Caki2 (cell line): ENCODE data around the gene ITGBL1. TPM values are rescaled to one million over a fixed set of nuclear protein-coding genes. Genes with fewer than 3 reads are reported as not detected.

ENCODE experiments used
- DNase-seq: peaks from one replicate; pipeline ENCODE4 v3.0.0-alpha.2; 2015; ENCODE audit warnings: low read depth
- in situ Hi-C: cut with HindIII; loops from 2 replicates; pipeline ENCODE4 v1.10.0; 2016; ENCODE audit warnings: low sequenced_read_pairs, low pct_unique_long_range_greater_than_20kb, mixed read lengths
- total RNA-seq: library from RNA; depleted of rRNA; stranded (reverse); fragments of >200 nt; shearing (Covaris generic); gene quantifications from 2 replicates; pipeline ENCODE4 v1.2.3, GENCODE V29; 2014; ENCODE audit warnings: low replicate concordance

Gene ITGBL1
- total RNA-seq, 1 experiment from 2014 or later: not detected

DNA sequence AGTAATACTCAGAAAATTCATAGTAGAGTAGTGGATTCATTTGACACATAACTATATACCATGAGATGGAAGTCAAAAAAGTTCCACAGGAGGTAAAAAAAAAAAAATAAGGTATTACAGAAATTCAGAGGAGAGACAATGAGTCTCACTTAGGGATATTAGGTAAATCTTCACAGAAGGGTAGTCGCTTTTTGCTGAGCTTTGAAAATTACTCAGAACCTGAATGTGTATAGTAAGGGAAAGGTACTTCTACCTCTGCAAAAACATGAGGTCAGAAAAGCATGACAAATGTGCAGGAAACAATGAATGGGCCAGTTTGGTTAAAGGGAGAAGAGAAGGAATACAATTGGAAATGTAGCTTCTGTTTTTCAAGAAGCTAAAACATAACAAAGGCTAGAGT, 250.6 kb downstream of the ITGBL1 start:
- in situ Hi-C loops: no loop called here
- no peak for DNase-seq

DNA sequence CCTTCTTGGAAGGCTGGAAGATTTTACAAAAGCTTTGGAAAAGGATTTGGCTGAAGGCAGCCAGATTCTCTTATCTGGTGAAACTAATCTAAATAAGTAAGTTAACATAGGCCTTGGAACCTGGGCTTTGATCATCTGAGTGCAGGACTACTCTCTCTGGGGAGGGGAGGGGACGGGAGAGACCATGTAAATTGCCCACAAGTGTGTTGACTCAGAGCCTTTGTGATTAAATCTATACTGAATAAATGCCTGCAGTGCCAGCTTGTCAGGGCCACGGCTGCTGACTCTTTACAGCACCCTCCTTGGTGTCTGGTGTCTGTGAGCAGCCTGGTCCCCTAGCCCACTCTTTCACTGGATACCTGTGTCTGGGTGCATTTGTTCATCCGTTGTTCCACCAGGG, 251.4 kb downstream of the ITGBL1 start:
- DNase-seq: no peak
- in situ Hi-C loops: no loop called here

DNA sequence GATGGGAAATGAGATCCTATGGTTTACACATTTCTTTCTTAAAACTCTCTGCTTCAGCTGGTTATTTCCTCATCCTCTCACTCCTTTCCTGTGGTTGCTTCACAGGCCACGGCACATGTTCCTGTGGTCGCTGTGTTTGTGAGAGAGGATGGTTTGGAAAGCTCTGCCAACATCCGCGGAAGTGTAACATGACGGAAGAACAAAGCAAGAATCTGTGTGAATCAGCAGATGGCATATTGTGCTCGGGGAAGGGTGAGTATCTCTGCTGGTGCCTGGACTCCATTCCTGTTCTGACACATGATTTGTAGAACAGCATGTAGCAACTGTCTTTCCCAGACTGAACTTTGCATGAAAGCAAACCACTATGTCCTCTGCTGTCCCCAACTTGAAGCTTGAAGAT, 254.2 kb downstream of the ITGBL1 start:
- DNase-seq: no peak
- in situ Hi-C loops: no loop called here

DNA sequence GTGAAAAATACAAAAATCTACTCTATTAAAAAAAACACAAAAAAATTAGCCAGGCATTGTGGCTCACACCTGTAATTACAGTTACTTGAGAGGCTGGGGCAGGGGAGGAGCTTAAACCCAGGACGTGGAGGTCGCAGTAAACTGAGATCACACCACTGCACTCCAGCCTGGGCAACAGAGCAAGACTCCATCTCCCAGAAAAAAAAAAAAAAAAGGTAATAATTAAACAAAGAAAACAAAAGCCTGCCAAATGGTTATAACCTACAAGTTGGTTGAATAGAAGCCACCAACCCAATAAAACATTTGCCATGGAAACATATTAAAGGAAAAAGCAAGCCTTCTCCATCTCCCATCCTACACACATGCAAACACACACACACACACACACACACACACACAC, 255.2 kb downstream of the ITGBL1 start:
- in situ Hi-C loops: no loop called here
- DNase-seq: peak; percentile 10

DNA sequence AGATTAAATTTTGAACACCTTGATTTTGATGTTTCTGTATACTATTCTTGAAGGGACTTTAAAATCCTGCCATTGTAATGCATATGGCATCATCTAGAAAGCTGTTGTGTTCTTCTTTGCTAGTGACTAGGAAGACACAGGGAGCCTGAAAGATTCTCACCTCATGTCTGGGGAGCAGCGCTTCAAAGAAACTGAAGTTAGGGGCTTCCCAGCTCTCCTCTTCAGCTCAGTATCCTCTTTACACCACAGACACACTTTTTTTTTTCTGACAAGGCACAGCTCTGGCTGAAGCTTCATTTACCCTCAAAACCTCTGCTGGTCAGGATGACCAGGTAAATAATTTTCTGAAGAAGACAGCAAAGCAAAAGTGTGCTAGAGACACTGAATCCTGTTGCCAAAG, 255.6 kb downstream of the ITGBL1 start:
- in situ Hi-C loops: no loop called here
- no peak for DNase-seq

DNA sequence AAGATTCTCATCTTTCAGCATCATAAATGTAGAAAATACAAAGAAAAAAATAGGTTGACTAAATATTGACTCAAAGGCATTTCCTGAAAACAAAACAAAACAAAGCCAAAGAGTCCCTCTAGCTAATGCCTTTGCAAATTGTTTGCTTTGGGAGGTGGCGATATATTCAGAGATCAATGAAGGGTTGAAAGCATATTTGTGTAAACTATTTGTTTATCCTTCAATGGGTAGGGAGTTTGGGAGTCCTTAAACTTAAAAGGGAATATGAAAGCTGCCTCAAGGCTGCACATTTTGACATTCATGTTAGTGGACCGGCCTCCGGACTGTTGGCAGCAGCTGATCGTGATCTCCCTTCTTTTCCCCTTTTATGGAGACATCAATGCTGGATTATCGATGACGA, 257.5 kb downstream of the ITGBL1 start:
- in situ Hi-C loops: no loop called here
- DNase-seq: no peak

DNA sequence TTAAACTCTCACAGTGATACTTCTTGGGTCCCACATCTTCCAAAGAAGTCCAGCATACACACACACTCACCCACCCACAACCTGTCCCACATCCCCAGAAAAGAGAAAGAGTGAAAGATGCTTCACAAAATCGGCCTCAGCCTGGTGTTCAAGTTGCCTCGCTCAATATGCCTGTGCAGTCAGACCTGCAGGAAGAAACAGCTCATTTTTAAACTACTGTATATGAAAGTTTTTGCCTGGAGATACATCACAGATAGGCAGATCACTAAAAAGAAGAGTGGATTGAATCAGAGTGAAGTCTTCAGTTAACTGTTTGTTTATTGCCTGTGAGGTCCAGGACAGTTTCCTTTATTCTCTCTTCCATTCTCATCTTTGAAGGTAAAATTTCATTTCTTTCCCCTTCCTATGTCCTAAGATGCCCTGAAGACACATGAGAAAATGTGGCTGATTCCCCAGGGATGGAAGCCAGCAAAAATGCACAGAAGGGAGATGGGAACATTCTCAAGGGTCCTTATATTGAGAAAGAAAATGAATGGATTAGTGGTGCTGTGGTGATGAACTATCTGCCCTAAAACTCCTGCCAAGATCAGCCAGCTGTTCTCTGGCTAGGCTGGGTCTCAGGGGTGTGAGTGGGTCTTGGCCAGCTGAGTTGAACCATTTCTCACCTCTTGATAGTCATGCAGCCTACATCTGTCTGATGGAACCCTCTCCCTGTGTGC, 259.0 kb downstream of the ITGBL1 start:
- in situ Hi-C loops: no loop called here

DNA sequence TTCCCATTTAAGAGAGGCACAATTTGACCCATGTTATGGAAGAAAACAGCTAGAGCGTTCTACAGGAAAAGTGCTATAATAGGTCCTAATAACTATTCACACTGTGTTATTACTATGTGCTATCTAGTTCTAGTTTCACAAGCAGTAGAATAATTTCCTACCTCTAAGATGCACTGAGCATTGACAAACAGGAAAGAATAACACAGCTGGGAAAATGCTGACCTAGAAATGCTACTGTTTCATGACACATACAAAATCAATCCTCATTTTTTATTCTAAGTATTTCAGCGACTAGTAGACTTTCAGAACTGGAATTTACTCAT, 259.5 kb downstream of the ITGBL1 start:
- in situ Hi-C loops: no loop called here
- no peak for DNase-seq

More for the DNA sequence above, 259.0 kb downstream of the ITGBL1 start:
- no peak for DNase-seq

DNA sequence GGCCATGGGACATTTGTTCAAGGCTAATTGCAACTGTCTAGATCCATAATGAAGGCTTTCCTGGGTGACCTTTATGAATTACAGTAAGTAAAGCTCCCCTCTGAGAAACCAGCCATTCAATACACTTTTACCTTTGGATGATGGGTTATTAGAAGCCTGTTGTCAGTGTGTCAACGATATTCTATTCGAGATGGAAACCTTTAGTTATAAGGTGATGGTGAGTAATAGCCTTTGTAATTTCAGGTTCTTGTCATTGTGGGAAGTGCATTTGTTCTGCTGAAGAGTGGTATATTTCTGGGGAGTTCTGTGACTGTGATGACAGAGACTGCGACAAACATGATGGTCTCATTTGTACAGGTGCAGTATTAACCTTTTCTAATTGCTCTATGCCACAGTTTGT, 261.7 kb downstream of the ITGBL1 start:
- no peak for DNase-seq
- in situ Hi-C loops: no loop called here

DNA sequence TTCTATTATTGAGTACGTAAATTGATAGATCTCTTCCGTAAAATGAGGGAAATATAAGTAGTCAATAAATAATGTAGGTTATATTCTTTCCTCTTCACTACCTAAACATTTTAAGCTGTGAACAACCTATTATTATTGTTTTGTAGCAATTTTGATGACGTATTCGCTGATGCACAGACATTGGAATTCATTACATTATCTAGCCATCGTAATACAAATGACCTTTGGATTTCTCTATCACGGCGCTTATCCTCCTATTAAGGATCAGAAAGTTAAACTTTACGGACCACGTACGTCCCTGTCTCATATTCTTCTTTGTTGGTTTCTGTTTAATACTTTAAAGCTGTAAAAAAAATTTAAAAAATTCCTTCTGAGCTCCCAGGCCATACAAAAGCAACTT, 264.9 kb downstream of the ITGBL1 start:
- DNase-seq: no peak
- in situ Hi-C loops: no loop called here

DNA sequence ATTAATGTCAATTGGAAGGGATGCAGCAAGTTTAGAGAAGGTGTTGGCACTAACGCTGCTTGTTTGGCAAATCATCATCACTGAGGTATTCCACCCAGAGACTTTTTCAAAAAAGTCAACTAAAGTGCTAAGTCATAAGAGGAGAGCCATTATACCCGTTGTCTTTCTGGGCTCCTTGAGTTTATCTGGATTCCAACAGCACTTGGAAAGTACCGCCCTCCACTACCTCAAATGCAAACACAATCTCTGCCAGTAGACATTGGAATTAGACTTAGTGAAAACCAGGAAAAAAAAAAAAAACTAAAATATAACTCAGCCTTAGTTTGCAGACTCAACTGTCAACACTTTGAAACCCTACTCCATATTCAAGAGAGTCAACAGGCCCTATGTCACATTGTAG, 266.0 kb downstream of the ITGBL1 start:
- no peak for DNase-seq
- in situ Hi-C loops: no loop called here

DNA sequence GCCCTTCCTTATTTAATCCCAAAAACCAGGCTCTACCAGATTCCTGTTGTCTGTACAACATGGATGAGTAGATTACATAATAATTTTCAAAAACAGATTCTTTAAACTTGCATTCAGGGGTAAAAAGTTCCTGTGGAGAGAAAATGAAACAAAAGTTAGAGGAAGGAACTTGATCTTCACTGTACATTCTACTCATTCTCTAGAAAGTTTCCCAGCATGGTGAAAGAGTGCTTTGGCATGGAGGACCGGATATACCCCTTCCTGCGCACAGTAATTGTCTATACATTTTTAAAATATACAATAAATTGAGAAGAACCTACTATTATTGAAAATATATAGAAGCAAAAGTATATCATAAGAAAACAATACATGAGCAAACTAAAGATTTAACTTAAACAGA, 274.2 kb downstream of the ITGBL1 start:
- DNase-seq: no peak
- in situ Hi-C loops: no loop called here

DNA sequence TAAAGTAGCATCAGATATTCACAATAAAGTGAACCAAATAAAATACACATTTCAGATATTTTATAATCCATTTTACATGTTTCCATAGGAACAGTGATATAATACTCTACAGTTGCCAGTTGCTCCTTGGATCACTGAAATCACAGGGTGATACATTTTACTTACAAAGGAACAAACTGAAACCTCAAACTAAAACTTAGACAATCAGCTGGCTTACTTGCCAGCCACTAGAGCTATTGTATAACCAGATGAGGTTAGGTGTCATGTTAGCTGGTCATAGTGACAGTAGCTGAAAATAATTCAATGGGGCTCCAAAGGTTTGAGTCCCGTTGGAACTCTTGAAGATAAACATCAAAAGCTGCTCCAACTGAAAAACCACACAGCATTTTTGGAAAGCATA, 274.6 kb downstream of the ITGBL1 start:
- in situ Hi-C loops: no loop called here
- DNase-seq: no peak

DNA sequence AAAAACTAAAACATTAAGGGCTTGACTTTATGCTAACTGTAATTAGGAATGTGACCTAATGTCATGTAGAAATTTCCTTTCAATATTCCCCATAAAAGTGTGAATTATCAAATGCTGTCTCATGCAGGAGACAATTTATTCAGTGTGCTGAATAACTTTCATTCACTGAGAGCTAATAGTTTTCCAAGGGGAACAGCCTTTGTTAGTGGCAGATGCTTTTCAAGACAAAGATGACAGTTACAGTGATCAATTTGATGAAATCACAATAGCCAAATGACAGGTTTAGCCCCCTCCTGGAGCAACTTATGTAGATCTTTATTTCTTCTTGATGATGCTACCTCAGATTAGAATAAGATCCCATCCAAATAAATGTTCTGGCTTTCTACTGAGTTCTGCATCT, 275.5 kb downstream of the ITGBL1 start:
- DNase-seq: no peak
- in situ Hi-C loops: no loop called here

DNA sequence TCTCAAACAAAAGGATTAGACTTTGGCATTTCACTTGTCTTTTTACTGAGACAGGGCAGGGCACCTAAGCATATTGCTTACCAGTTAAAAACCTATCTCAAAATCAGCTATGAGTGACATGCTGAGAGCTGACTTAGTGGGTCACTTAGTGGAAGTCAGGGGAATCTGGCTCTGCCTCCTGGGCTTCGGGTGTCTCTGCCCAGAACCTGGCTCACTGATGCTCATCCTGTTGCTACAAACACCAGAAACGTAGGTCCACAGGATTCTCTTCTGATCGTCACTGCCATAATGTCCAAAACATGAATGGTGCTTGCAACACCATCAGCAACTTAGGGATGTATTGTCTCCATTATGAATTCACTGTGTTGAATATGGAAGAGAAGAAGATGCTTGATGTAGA, 276.1 kb downstream of the ITGBL1 start:
- DNase-seq: no peak
- in situ Hi-C loops: no loop called here

DNA sequence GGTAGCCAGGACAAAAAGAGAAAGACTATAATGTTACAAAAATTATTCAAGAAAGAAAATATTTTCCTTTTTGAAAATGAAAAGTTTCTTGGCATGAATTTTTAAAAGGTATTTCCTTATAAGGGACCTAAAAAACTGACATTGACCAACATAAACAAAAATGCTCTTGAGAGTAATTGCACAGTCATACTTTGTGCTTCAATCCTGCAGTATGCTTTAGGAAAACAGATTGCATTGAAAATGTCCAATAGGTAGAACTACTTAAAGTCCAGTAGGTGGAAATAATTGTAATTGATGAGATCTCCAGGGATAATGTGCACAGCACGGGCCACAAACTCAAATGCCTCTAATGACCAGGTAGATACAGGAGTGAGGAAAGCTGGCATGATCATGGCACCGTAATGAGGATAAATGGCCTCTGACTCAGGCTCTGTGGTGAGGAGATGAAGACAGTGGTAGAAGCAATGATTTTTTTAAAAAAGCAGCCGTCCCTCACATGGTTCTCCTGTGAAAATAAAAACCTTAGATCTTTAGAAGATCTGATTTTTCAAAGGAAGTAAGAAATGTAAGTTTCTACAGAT, 278.0 kb downstream of the ITGBL1 start:
- no peak for DNase-seq

DNA sequence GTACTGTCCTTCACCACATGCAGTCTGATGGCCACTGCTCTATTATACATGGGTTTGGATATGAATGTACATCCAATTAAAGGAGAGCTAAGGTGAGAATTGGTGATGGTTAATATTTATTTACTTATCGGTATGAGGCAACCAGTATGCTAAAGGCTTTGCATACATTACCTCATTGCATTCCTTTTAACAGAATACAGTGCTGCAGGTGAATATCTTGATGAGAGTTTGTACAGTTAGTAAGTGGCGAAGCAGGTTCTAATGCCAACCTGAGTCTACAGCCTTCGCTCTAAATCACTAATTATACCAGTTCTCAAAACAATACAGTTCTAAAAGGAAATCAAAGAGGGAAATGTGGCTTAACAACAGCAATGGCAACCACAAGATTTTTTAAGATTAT, 284.1 kb downstream of the ITGBL1 start:
- in situ Hi-C loops: no loop called here
- no peak for DNase-seq

More for the DNA sequence above, 278.0 kb downstream of the ITGBL1 start:
- in situ Hi-C loops: no loop called here

DNA sequence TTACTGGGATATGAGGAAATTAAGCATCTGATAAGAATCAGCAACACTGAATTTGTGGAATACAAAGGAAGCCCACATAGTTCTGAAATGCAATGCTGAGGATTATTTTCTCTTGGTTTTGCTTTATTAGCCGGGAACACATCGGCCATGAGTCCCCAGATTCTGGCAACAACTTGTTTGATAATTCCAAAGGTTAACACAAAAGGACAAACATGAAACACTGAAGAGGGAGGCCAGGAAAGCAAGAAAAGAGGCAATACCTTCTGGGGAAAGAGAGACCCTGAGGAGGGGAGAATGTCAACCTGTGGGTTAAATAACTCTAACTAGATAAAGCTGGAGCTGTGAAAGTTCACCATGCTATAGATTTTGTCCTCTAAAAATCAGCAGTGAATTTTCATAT, 285.9 kb downstream of the ITGBL1 start:
- in situ Hi-C loops: no loop called here
- no peak for DNase-seq

DNA sequence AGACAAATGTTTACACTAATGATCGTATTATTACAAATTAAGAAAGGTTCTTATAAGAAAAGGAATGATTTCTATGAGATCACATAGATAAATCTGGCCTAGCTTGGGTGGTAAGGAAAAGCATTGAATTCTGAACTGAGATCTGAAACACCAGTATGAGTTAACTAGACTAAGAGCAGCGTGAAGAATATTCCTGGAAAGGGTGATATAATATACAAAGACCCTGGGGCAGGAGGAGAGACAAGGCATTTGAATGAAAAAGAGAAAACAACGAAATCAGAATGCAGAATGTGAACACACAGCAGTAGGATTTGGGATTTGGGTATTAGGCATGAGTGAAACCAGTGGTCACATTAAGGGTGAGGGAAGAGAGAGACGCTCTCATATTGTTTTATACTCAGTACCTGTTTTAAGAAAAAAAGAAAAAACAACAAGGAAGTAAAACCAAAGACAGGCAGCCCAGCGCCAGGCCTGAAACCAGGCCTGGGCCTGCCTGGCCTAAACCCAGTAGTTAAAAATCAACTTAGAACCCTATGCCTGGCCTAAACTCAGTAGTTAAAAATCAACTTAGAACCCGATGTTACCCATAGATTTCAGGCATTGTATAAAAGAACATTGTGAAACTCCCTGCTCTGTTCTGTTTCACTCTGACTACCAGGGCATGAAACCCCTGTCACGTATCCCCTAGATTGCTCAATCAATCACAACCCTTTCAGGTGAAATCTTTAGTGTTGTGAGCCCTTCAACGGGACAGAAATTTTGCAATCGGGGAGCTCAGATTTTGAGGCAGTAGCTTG, 287.1 kb downstream of the ITGBL1 start:
- peak; percentile 21 for DNase-seq
- in situ Hi-C loops: no loop called here

DNA sequence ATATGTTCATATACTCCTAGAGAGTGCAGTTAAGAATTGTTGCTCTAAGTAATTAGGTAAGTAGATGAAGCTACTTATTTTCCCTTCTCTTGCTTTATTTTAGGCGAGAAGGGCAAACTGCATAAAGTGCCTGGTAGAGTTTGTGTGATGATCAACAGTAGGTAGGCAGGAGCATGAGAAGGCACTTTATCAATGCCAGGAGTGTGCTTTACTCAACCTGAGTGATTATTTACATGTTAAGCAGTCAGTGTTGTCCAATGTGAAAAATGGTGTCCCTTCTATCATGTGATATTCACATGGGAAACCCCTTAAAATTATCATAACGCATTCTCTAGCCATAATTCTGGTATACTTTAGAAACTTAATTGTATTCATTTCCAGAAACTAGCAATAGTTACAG, 294.0 kb downstream of the ITGBL1 start:
- in situ Hi-C loops: no loop called here
- no peak for DNase-seq
